ENCODE data around the gene ATG9B.

Gene ATG9B

DNA sequence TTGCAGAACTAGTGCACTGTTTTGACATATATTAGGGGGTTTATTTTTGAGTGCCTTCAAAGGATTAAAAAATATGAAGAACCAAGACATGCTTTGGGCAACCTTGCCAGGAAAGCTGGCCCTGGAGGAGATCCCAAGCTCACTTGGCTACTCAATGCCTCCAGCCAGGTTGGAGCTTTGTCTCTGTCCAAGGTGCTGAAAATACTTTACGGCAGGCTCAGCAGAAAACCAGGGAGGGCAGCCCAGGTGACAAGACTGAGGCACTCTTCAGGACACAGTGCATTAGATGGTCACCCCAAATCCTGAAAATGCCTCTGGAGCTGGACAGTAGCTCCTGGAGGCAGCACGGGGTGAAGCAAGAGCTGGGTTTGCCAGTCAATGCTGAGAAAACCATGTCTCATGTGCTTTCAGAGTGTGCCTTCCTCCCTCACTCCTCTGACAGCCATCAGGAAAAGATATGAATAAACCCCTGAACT is 40.4 kb downstream of the ATG9B start:
- Histone ChIP-seq H3K36me3 (replicated peaks) (no peaks in the 10 kb centered on the region), H3K27ac (no peak overlapping the region), H3K27me3 (replicated peaks) (peaks cover 28% of the 10 kb centered on the region), H3K4me3 (ENCODE audit: low read depth, low read length) (no peak overlapping the region)
- in situ Hi-C loops (cut with HindIII; ENCODE audit: low pct_ligation_motif_present, low sequenced_read_pairs): no loop called here
- DNase-seq: no peak
- TF ChIP-seq, protein P1, sequence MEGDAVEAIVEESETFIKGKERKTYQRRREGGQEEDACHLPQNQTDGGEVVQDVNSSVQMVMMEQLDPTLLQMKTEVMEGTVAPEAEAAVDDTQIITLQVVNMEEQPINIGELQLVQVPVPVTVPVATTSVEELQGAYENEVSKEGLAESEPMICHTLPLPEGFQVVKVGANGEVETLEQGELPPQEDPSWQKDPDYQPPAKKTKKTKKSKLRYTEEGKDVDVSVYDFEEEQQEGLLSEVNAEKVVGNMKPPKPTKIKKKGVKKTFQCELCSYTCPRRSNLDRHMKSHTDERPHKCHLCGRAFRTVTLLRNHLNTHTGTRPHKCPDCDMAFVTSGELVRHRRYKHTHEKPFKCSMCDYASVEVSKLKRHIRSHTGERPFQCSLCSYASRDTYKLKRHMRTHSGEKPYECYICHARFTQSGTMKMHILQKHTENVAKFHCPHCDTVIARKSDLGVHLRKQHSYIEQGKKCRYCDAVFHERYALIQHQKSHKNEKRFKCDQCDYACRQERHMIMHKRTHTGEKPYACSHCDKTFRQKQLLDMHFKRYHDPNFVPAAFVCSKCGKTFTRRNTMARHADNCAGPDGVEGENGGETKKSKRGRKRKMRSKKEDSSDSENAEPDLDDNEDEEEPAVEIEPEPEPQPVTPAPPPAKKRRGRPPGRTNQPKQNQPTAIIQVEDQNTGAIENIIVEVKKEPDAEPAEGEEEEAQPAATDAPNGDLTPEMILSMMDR (IDR thresholded peaks at IDR 0.05; ENCODE audit: low read depth, low read length, missing control alignments): no peak

DNA sequence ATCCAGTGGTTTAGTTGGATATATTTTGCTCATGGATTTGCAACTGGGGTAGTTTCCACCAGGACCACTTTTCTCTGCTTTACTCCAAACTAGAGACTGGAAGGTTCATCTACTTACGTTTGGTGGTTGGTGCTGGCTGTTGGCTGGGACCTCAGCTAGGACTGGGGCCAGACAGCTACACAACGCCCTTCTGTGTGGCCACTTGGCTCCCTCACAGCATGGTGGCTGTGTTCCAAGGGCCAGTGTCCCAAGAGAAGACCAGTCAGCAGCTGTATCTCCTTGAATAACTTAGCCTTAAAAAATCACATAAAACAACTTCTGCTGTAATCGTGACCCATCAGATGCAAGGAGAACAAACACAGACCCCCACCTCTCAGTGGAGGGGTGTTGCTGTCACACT is 41.9 kb downstream of the ATG9B start:
- no peaks in the 10 kb centered on the region for H3K36me3 ChIP-seq (replicated peaks)
- H3K4me3 ChIP-seq (ENCODE audit: low read depth, low read length): no peak overlapping the region
- in situ Hi-C loops (cut with HindIII; ENCODE audit: low pct_ligation_motif_present, low sequenced_read_pairs): no loop called here
- H3K27ac ChIP-seq: no peak overlapping the region
- TF ChIP-seq, protein P1 (IDR thresholded peaks at IDR 0.05; ENCODE audit: low read depth, low read length, missing control alignments): no peak
- no peak for DNase-seq
- peaks cover 36% of the 10 kb centered on the region for H3K27me3 ChIP-seq (replicated peaks)

DNA sequence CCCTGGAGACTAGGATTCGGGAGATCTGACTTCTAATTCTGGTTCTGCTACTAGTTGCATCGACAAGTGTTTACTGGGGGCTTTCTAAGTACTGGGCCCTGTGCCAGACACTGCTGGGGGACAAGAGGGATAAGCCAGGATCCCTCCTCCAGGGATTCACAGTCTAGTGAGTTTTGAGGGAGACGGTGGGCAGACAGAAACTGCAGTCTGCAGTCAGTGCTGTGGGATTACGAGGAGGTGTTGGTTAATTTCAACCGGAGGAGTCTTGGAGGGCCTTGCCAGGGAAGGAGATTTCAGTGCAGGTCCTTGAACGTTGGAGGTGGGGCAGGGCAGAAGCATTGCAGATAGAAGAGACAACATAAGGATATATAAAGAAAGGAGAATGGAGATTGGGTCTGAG is 42.6 kb downstream of the ATG9B start:
- in situ Hi-C loops (cut with HindIII; ENCODE audit: low pct_ligation_motif_present, low sequenced_read_pairs): no loop called here
- TF ChIP-seq, protein P1 (IDR thresholded peaks at IDR 0.05; ENCODE audit: low read depth, low read length, missing control alignments): no peak
- no peak overlapping the region for H3K27ac ChIP-seq
- no peak for DNase-seq
- H3K4me3 ChIP-seq (ENCODE audit: low read depth, low read length): no peak overlapping the region
- peaks cover 43% of the 10 kb centered on the region for H3K27me3 ChIP-seq (replicated peaks)
- H3K36me3 ChIP-seq (replicated peaks): no peaks in the 10 kb centered on the region

DNA sequence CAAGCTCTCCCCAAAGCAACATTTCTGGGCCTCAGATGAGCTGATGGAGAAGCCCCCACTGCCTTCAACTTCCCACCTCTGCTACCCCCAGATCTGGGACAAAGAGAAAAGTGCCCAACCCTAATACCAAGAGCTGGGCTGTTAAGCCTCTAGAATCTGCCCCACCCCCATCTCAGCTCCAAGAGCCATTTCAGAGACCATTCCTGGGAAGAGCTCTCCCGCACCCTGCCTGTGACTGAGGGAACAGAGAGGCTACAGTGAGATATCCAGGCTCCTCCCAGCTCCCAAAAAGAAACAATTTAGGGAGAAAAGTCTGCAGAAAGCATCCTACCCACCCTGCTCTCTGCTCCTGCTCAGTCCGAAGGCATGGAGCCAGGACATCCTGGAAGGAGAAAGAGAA is 43.6 kb downstream of the ATG9B start:
- TF ChIP-seq, protein P1 (IDR thresholded peaks at IDR 0.05; ENCODE audit: low read depth, low read length, missing control alignments): no peak
- Histone ChIP-seq H3K4me3 (ENCODE audit: low read depth, low read length) (no peak overlapping the region), H3K27ac (no peak overlapping the region), H3K27me3 (replicated peaks) (peaks cover 49% of the 10 kb centered on the region), H3K36me3 (replicated peaks) (no peaks in the 10 kb centered on the region)
- DNase-seq: no peak
- in situ Hi-C loops (cut with HindIII; ENCODE audit: low pct_ligation_motif_present, low sequenced_read_pairs): no loop called here

DNA sequence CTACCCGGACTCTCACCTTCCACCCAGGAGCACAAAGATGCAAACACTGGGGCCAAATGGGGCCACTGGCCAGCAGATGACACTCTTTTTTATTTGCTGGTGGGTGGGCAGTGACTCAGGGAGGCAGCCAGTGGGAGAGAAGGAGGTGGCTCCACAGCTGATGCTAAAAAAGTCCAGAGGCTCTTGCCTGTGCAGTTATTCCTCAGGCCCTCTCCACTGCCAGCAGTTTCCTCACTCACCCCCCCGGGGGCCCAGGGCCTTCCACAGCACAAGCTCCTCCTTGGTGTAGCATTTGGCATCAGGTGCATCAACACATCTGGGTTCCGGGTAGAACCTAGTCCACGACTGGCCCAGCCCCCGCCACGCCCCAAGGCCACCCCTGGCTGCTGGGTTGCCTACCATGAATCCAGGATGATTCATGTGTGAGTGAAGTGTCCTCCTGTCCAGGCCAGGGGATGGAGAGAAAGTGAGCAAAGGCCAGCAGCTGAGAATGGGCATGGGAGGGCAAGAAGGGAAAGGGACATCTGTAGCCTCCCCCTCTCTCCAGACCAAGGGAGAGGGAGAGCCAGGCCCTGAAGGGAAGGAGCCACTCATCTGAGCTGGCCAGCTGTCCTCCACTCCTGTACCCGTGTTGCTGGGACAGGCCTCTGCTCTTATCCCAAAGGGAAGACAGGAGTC is 44.4 kb downstream of the ATG9B start:
- no peak overlapping the region for H3K27ac ChIP-seq
- H3K4me3 ChIP-seq (ENCODE audit: low read depth, low read length): no peak overlapping the region
- no peak for DNase-seq
- in situ Hi-C loops (cut with HindIII; ENCODE audit: low pct_ligation_motif_present, low sequenced_read_pairs): no loop called here
- H3K36me3 ChIP-seq (replicated peaks): no peaks in the 10 kb centered on the region
- TF ChIP-seq, protein P1 (IDR thresholded peaks at IDR 0.05; ENCODE audit: low read depth, low read length, missing control alignments): no peak
- peaks cover 58% of the 10 kb centered on the region for H3K27me3 ChIP-seq (replicated peaks)
